Endothelial cell of umbilical vein (primary cell): Measurements from ENCODE around the gene PAPLN. TPM values are rescaled to one million over a fixed set of nuclear protein-coding genes. Genes with fewer than 3 reads are reported as not detected.

Experiments used
- BruUV-seq: library from RNA; stranded (reverse); fragments of 400-500 nt; replicated peaks from 2 replicates; lab custom pipeline; 2021; lab: Mats Ljungman, UMichigan
- CTCF ChIA-PET: fragments of 300-600, 350-600 bp; sonication (Branson Sonifier 250); formaldehyde crosslinking; loops from one replicate; lab custom pipeline; 2021; ENCODE audit warnings: antibody characterized with exemption, inconsistent platforms; lab: Charles Lee
- POLR2A ChIA-PET: fragments of 300-600, 350-600 bp; sonication (Branson Sonifier 250); formaldehyde crosslinking; loops from one replicate; lab custom pipeline; 2021; ENCODE audit warnings: antibody characterized with exemption, inconsistent platforms; lab: Charles Lee
- DNase-seq: peaks from one replicate; pipeline ENCODE4 v3.0.0-alpha.2; 2011; ENCODE audit warnings: low read depth, low spot score
- FAIRE-seq: peaks from 2 replicates; lab custom pipeline; 2011; peaks lifted over from hg19 to GRCh38; lab: Jason Lieb, UNC
- H2AFZ ChIP-seq: 2 replicates; pipeline ENCODE4 v1.6.0; 2012; ENCODE audit warnings: low read depth, low read length, control low read depth, inconsistent platforms
- H3K27ac ChIP-seq: 2 replicates; pipeline ENCODE4 v1.5.1; 2011; ENCODE audit warnings: low read depth, mild to moderate bottlenecking, control low read depth, low read length, moderate library complexity; ENCODE audit not compliant: insufficient read depth
- H3K27me3 ChIP-seq, 2 experiments: 2 replicates each; pipeline versions ENCODE4 v1.6.0 to v1.6.1; 2011; ENCODE audit warnings: low read length in 2 of 2, mixed read lengths in 1 of 2; ENCODE audit not compliant: control insufficient read depth in 2 of 2, insufficient read depth in 2 of 2
- H3K36me3 ChIP-seq, 2 experiments: 2 replicates in 1 of 2; 3 replicates in 1 of 2; pipeline ENCODE4 v1.5.1; 2011; ENCODE audit warnings: low read length in 2 of 2, mild to moderate bottlenecking in 1 of 2, moderate library complexity in 1 of 2; ENCODE audit not compliant: control insufficient read depth in 2 of 2, insufficient read depth in 2 of 2; ENCODE audit errors: extremely low read depth in 1 of 2
- H3K4me1 ChIP-seq: 3 replicates; pipeline ENCODE4 v1.5.1; 2011; ENCODE audit warnings: mild to moderate bottlenecking, low read length; ENCODE audit not compliant: control insufficient read depth, insufficient read depth; ENCODE audit errors: extremely low read depth
- H3K4me2 ChIP-seq: 2 replicates; pipeline ENCODE4 v1.6.1; 2011; ENCODE audit warnings: low read length, control low read depth, mixed read lengths; ENCODE audit not compliant: insufficient read depth
- H3K4me3 ChIP-seq, 3 experiments: fragments of 200-600 bp in 1 of 3; sonication (generic), shearing (Covaris generic) in 1 of 3; replicated peaks in 1 of 3; 2 replicates each; pipeline ENCODE4 v1.5.1; 2011 to 2016; ENCODE audit warnings: control low read depth in 3 of 3, low read length in 3 of 3, mild to moderate bottlenecking in 2 of 3, inconsistent platforms in 1 of 3, low read depth in 1 of 3, moderate library complexity in 1 of 3; ENCODE audit not compliant: insufficient read depth in 1 of 3
- H3K79me2 ChIP-seq: 2 replicates; pipeline ENCODE4 v1.6.0; 2012; ENCODE audit warnings: low read length, inconsistent platforms; ENCODE audit not compliant: control insufficient read depth, insufficient read depth
- H3K9ac ChIP-seq: replicated peaks from 2 replicates; pipeline ENCODE3; 2011; ENCODE audit warnings: low read length, control low read depth; ENCODE audit not compliant: insufficient read depth; ENCODE audit errors: extremely low read depth
- H3K9me1 ChIP-seq: replicated peaks from 3 replicates; pipeline ENCODE4 v1.6.0; 2011; ENCODE audit warnings: mild to moderate bottlenecking, low read length; ENCODE audit not compliant: control insufficient read depth, insufficient read depth; ENCODE audit errors: extremely low read depth
- H3K9me3 ChIP-seq: replicated peaks from 2 replicates; pipeline ENCODE4 v1.5.1; 2012; ENCODE audit warnings: low read length, inconsistent platforms; ENCODE audit not compliant: control insufficient read depth, insufficient read depth
- H4K20me1 ChIP-seq: replicated peaks from 2 replicates; pipeline ENCODE3; 2011; ENCODE audit warnings: mild to moderate bottlenecking, low read length; ENCODE audit not compliant: control insufficient read depth, insufficient read depth; ENCODE audit errors: extremely low read depth
- EZH2 ChIP-seq: IDR thresholded peaks from 2 replicates; pipeline ENCODE4 v1.6.1; 2012; ENCODE audit warnings: borderline replicate concordance, low read depth, mild to moderate bottlenecking, moderate library complexity, low read length, inconsistent platforms; ENCODE audit not compliant: severe bottlenecking
- FOS ChIP-seq: IDR thresholded peaks from 2 replicates; pipeline ENCODE4 v1.6.1; 2011; ENCODE audit warnings: mild to moderate bottlenecking, low read length, moderate library complexity, borderline replicate concordance; ENCODE audit not compliant: insufficient read depth
- GATA2 ChIP-seq: IDR thresholded peaks from 2 replicates; pipeline ENCODE4 v1.7.0; 2011; ENCODE audit warnings: low read depth, mild to moderate bottlenecking, moderate library complexity, mixed read lengths, low read length; ENCODE audit not compliant: insufficient read length, insufficient read depth
- JUN ChIP-seq: IDR thresholded peaks from 2 replicates; pipeline ENCODE4 v1.6.1; 2011; ENCODE audit warnings: borderline replicate concordance, low read depth; ENCODE audit not compliant: insufficient read length, insufficient read depth
- MAX ChIP-seq: IDR thresholded peaks from 2 replicates; pipeline ENCODE4 v1.6.1; 2011; ENCODE audit not compliant: insufficient read depth, insufficient read length
- dilution Hi-C: fragments of 300-500 bp; cut with MboI; formaldehyde crosslinking; loops from one replicate; pipeline ENCODE4 v1.15.0; 2019; ENCODE audit warnings: low sequenced_read_pairs; ENCODE audit not compliant: extremely low pct_ligation_motif_present
- intact Hi-C: fragments of 100-400 bp; cut with micrococcal nuclease; formaldehyde crosslinking; loops from one replicate; pipeline ENCODE4 v1.10.0; 2022
- polyA plus RNA-seq, 4 experiments: library from polyadenylated mRNA; depleted of rRNA in 3 of 4; stranded (reverse) in 3 of 4; unstranded in 1 of 4; fragments of >200 nt; gene quantifications; 2 replicates each; pipeline versions ENCODE4 v1.2.1 to v1.2.3, GENCODE V29; 2011 to 2012; ENCODE audit warnings: missing spikeins in 1 of 4
- total RNA-seq: library from RNA; stranded (reverse); gene quantifications from 2 replicates; pipeline ENCODE4 v1.2.3, GENCODE V29; 2021
- TF ChIP-seq, protein P1 (sequence below), 2 donors: IDR thresholded peaks; 1 replicate in 1 of 2; 2 replicates in 1 of 2; pipeline ENCODE4 v1.5.1; 2011; ENCODE audit warnings: low read length in 2 of 2, mild to moderate bottlenecking in 2 of 2, moderate library complexity in 2 of 2, control low read depth in 1 of 2, inconsistent platforms in 1 of 2, low read depth in 1 of 2; ENCODE audit not compliant: insufficient read depth in 1 of 2; ENCODE audit errors: extremely low read depth in 1 of 2

Gene PAPLN
- total and polyA plus RNA-seq, 2 donors (not counting 3 experiments of a cell fraction or from before 2014, with no cell fraction given): 5.5 to 6.4 TPM

- H3K27me3 ChIP-seq: no peaks in the 10 kb centered on the region
- H3K9me1 ChIP-seq: no peaks in the 10 kb centered on the region
- FAIRE-seq (no peak), DNase-seq (no peak)
- no peak overlapping the region for H3K27ac ChIP-seq
- no peak overlapping the region for H3K4me2 ChIP-seq
- H3K4me1 ChIP-seq: no peaks in the 10 kb centered on the region
- H3K9me3 ChIP-seq: no peaks in the 10 kb centered on the region
- no peak overlapping the region for H3K4me3 ChIP-seq
- CTCF ChIA-PET: no interaction called here
- TF ChIP-seq, protein P1, sequence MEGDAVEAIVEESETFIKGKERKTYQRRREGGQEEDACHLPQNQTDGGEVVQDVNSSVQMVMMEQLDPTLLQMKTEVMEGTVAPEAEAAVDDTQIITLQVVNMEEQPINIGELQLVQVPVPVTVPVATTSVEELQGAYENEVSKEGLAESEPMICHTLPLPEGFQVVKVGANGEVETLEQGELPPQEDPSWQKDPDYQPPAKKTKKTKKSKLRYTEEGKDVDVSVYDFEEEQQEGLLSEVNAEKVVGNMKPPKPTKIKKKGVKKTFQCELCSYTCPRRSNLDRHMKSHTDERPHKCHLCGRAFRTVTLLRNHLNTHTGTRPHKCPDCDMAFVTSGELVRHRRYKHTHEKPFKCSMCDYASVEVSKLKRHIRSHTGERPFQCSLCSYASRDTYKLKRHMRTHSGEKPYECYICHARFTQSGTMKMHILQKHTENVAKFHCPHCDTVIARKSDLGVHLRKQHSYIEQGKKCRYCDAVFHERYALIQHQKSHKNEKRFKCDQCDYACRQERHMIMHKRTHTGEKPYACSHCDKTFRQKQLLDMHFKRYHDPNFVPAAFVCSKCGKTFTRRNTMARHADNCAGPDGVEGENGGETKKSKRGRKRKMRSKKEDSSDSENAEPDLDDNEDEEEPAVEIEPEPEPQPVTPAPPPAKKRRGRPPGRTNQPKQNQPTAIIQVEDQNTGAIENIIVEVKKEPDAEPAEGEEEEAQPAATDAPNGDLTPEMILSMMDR (IDR thresholded peaks at IDR 0.05; ENCODE audit: extremely low read depth in 1 of 2, insufficient read depth in 1 of 2, low read depth in 1 of 2, low read length in 2 of 2): no peak
- intact Hi-C loops (no loop called here), dilution Hi-C loops (no loop called here)
- no peaks in the 10 kb centered on the region for H4K20me1 ChIP-seq
- POLR2A ChIA-PET: no interaction called here
- no peaks in the 10 kb centered on the region for H3K36me3 ChIP-seq
- no TSS peak for BruUV-seq
- H3K9ac ChIP-seq: no peak overlapping the region
- no peak overlapping the region for H2AFZ ChIP-seq
- no peaks in the 10 kb centered on the region for H3K79me2 ChIP-seq
Measured at GRCh38 chr14:73259837-73260236, 22.5 kb downstream of the PAPLN start.

DNA sequence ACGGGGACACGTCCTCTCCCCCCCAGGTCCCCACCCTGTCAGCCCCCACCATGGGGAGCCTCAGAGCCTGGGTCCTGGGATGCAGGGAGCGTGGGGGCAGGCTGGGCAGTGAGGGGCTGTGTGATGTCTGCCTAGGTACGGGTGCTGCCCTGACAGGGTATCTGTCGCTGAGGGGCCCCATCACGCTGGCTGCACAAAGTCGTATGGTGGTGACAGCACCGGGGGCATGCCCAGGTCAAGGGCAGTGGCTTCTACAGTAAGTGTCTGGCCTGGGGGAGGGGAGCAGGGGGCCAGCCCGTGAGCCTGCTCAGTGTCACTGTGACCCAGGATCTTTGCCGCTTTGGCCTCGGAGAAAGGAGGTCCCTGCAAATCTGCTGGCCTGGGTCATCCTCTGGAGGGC is 23.3 kb downstream of the PAPLN start:
- Histone ChIP-seq H3K36me3 (no peaks in the 10 kb centered on the region), H3K27me3 (no peaks in the 10 kb centered on the region), H3K9ac (no peak overlapping the region), H3K4me1 (no peaks in the 10 kb centered on the region), H2AFZ (no peak overlapping the region), H3K9me1 (no peaks in the 10 kb centered on the region), H3K9me3 (no peaks in the 10 kb centered on the region), H3K27ac (no peak overlapping the region), H3K4me3 (no peak overlapping the region), H3K79me2 (no peaks in the 10 kb centered on the region), H4K20me1 (no peaks in the 10 kb centered on the region), H3K4me2 (no peak overlapping the region)
- BruUV-seq: no TSS peak
- no peak for DNase-seq
- no peak for FAIRE-seq
- TF ChIP-seq EZH2 (no peak), JUN (no peak), MAX (no peak), FOS (no peak), GATA2 (no peak)
- TF ChIP-seq, protein P1 (IDR thresholded peaks at IDR 0.05; ENCODE audit: extremely low read depth in 1 of 2, insufficient read depth in 1 of 2, low read depth in 1 of 2, low read length in 2 of 2): no peak
- ChIA-PET CTCF (no interaction called here), POLR2A (no interaction called here)
- dilution Hi-C loops (no loop called here), intact Hi-C loops (no loop called here)
